Esophagus (tissue), 2 donors: Measurements from ENCODE around the gene RRP7A. TPM values are rescaled to one million over a fixed set of nuclear protein-coding genes. Genes with fewer than 3 reads are reported as not detected.
A peak's percentile ranks its signal among the peaks of the same experiment; 100 is the strongest.
"Not testable (repeated sequence)": the region's sequence is repeated elsewhere in the genome, so short reads cannot be mapped to it uniquely, and the experiment has no call there.

Experiments used
- H3K27ac ChIP-seq, 2 donors: one replicate each; pipeline ENCODE4 v1.5.1; 2013; ENCODE audit warnings: low read depth in 2 of 2, mild to moderate bottlenecking in 2 of 2, inconsistent platforms in 1 of 2, low read length in 1 of 2, moderate library complexity in 1 of 2
- H3K27me3 ChIP-seq, 2 donors: one replicate each; pipeline ENCODE4 v1.6.1; 2013; ENCODE audit warnings: low read length in 2 of 2, control low read depth in 1 of 2, mild to moderate bottlenecking in 1 of 2; ENCODE audit not compliant: insufficient read depth in 2 of 2, control insufficient read depth in 1 of 2
- H3K36me3 ChIP-seq, 2 donors: one replicate each; pipeline ENCODE4 v1.6.1; 2013; ENCODE audit warnings: low read length in 1 of 2; ENCODE audit not compliant: control insufficient read depth in 2 of 2, insufficient read depth in 2 of 2
- H3K4me1 ChIP-seq, 2 donors: one replicate each; pipeline ENCODE4 v1.6.1; 2013; ENCODE audit warnings: low read length in 1 of 2; ENCODE audit not compliant: control insufficient read depth in 2 of 2, insufficient read depth in 2 of 2
- H3K4me3 ChIP-seq, 2 donors: one replicate each; pipeline ENCODE4 v1.5.1; 2013; ENCODE audit warnings: low read length in 2 of 2, mild to moderate bottlenecking in 2 of 2, low read depth in 1 of 2, moderate library complexity in 1 of 2
- H3K9me3 ChIP-seq, 2 donors: one replicate each; pipeline ENCODE4 v1.6.1; 2013; ENCODE audit warnings: mild to moderate bottlenecking in 2 of 2, low read depth in 1 of 2, low read length in 1 of 2, moderate library complexity in 1 of 2; ENCODE audit not compliant: control insufficient read depth in 2 of 2, insufficient read depth in 1 of 2
- WGBS, 2 donors: extraction: QIAGEN DNeasy Blood & Tissue Kit; methylation state at CpG; one replicate each; pipeline ENCODE4 v1.1.7; 2013; 5-methylcytosine and 5-hydroxymethylcytosine counted together
- polyA plus RNA-seq, 2 donors: library from polyadenylated mRNA; stranded (reverse); fragments of 200-250 nt; gene quantifications; one replicate each; pipeline ENCODE4 v1.2.3, GENCODE V29; 2013
- donor health status: healthy with polysubstance abuse.
- donor health status: Bipolar disorder and iron deficiency.

RRP7A gene
- polyA plus RNA-seq, 2 donors, result 8.8 to 19.0 TPM

DNA sequence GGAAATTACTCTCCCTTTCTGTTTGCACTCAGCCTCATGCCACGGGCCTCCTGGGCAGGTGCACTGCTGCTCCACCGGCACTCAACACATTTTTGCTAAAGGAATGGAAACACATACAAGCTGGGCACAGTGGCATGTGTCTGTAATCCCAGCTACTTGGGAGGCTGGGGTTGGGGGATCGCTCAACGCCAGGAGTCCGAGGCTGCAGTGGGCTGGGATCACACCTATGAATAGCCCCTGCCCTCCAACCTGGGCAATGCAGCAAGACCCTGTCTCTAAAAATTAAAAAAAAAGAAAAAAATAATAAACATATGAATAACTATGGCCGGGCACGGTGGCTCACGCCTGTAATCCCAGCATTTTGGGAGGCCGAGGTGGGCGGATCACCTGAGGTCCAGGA is 30.6 kb downstream of the RRP7A start:
- Histone ChIP-seq H3K4me1 (no peaks in the 10 kb centered on the region), H3K27me3 (no peaks in the 10 kb centered on the region)
- WGBS, 2 donors, result 89 to 91% methylated on average over 10 of the region's 10 CpGs

DNA sequence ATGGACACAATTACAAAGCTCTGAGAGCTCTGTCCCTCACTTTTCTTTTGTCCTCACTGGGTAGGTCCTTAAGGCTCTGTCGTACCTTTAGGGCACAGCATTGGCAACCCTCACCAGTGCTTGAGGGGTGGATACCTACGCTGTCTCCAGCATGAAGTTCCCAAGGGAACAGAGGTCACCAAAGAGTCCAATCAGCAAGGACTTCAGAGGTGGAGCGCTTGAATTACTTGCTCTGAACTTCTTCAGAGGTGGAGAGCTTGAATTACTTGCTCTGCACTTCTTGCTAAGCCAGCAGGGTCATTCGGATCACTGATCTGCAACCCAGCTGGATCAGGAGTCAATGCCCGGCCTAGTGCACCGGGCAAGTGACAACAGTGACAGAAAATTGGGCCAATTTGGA is 35.1 kb downstream of the RRP7A start:
- Histone ChIP-seq H3K4me3 (no peak overlapping the region), H3K27me3 (no peaks in the 10 kb centered on the region), H3K27ac (peak overlapping the region in 1 of 2 donors; percentile 60), H3K9me3 (no peaks in the 10 kb centered on the region), H3K36me3 (no peaks in the 10 kb centered on the region), H3K4me1 (no peaks in the 10 kb centered on the region)
- 70 to 73% methylated on average over 6 of the region's 6 CpGs for WGBS, 2 donors

More for the DNA sequence above, 30.6 kb downstream of the RRP7A start:
- Histone ChIP-seq H3K4me3 (no peak overlapping the region), H3K36me3 (no peaks in the 10 kb centered on the region), H3K27ac (no peak overlapping the region), H3K9me3 (peaks cover 0 to 2% of the 10 kb centered on the region in 2 donors)

DNA sequence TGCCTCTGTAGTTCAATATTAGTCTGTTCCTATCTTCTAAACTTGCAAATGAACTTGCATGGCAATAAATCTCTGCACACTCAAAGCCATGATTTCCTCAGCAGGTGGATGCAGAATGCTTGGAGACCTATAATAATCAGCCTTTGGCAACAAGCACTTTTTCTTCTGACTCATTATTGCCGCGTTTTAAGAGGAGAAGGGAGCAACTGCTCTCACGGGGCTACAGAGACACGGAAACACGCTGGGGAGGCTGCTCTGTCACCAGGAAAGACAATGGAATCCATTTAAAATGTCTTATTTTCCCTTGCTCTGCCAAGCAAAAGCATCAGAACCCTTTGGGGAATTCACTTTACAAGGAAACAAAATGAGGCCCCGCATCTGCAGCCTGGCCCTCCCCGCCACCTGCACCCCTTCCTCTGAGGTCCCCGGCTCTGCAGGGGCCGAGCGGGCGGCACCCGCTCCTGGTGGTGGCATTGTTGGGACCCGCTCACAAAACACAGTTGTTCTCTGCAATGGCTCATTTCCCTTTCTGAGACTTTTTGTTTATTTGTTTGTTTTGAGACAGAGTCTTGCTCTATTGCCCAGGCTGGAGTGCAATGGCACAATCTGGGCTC is 35.9 kb downstream of the RRP7A start:
- not testable (repeated sequence) for H3K27ac ChIP-seq, H3K27me3 ChIP-seq, H3K4me3 ChIP-seq, H3K4me1 ChIP-seq, H3K9me3 ChIP-seq, H3K36me3 ChIP-seq
- whole genome bisulfite sequencing, 2 donors, result 72% methylated on average over 3 of the region's 13 CpGs; no CpG with 5 or more reads in 1 of the 2 donors

DNA sequence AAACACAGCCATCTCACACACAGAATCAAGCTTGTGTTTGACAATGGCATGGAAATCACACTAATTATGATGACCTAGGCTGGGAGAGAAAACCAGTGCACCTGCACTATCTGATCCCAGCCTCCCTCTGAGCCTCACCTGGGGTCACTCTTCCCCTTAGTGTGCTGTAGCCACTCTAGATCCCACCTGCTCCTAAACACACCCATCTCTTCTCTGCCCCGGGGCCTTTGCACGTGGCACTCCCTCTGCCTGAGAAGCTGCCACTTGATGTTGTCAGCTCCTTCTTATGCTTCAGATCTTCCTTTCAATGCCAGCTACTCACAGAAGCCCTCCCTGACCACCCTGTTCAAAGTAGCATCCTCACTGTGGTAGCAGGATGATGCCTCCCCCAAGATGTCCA is 44.5 kb downstream of the RRP7A start:
- no peak overlapping the region for H3K27ac ChIP-seq
- WGBS, 2 donors, result 87 to 92% methylated on average over 2 of the region's 2 CpGs
- no peaks in the 10 kb centered on the region for H3K9me3 ChIP-seq
- H3K27me3 ChIP-seq, result no peaks in the 10 kb centered on the region
- no peaks in the 10 kb centered on the region for H3K36me3 ChIP-seq
- H3K4me1 ChIP-seq, result no peaks in the 10 kb centered on the region
- H3K4me3 ChIP-seq, result no peak overlapping the region

DNA sequence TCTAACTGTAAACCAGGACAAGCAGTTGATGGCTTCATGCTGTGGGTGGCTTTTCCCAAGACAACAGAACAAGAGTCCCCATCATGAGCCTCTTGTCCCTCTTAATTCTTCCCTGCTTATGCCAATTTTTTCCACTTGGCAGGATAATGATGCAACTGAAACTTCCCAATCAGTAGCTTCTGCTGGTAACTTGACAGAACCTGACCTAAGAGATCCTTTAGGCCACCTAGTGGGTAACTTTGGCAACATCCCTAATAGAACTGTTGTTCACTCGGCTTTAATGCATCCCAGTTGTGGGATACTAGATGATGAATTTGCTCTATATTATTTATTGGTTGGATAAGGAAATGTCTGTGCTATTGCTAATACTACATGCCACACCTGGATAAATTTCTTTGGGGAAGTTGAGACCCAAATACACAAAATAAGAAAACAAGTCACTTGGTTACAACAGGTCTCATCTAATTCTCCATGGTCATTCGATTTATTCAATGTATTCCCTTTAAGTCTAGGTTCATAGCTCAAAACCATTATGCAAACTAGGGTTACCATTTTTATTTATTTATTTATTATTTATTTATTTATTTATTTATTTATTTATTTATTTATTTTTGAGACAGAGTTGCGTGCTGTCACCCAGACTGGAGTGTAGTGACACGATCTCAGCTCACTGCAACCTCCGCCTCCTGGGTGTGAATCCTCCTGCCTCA is 46.0 kb downstream of the RRP7A start:
- 74 to 77% methylated on average over 5 of the region's 5 CpGs for WGBS, 2 donors
- Histone ChIP-seq H3K4me3 (no peak overlapping the region), H3K27me3 (no peaks in the 10 kb centered on the region), H3K36me3 (no peaks in the 10 kb centered on the region), H3K27ac (no peak overlapping the region), H3K9me3 (no peaks in the 10 kb centered on the region), H3K4me1 (no peaks in the 10 kb centered on the region)

DNA sequence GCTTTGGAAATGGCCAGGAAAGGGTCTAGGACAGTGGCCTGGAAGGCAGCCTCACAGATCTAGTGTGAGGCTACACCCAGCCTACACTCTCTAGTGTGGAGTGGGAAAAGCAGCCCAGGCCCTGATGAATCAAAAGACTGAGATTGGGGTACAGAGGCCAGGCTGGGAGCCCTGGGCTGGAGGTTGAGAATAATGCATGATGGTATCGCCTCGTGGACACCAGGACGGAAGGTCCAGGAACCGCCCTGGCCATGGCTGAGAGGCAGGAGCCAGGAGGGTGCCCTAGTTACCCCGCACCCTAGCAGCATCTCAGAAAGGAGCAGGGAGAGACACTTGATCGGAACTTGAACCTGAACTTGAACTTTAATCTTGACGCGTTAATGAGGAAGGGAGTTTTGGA is 46.9 kb downstream of the RRP7A start:
- Histone ChIP-seq H3K4me3 (no peak overlapping the region), H3K27me3 (no peaks in the 10 kb centered on the region), H3K27ac (no peak overlapping the region), H3K4me1 (no peaks in the 10 kb centered on the region), H3K9me3 (no peaks in the 10 kb centered on the region), H3K36me3 (no peaks in the 10 kb centered on the region)
- 82 to 89% methylated on average over 8 of the region's 8 CpGs for WGBS, 2 donors

DNA sequence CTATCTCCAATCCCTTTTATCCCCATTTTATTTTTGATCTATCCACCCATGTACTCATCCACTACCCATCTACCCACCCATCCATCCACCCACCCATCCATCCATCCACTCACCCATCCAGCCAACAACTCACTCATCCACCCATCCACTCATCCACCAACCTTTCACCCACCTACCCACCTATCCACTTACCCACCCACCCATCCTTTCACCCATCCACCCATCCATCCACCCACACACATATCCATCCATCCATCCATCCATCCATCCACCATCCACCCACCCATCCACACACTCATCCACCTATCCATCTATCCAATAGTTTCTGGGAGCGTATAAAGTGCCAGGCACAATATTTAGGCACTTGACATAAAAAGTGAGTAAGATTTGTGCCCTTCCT is 48.2 kb downstream of the RRP7A start:
- 92 to 97% methylated on average over 1 of the region's 1 CpG for WGBS, 2 donors
- H3K4me1 ChIP-seq, result no peaks in the 10 kb centered on the region
- no peaks in the 10 kb centered on the region for H3K36me3 ChIP-seq
- no peak overlapping the region for H3K27ac ChIP-seq
- no peaks in the 10 kb centered on the region for H3K9me3 ChIP-seq
- H3K27me3 ChIP-seq, result no peaks in the 10 kb centered on the region
- H3K4me3 ChIP-seq, result no peak overlapping the region

DNA sequence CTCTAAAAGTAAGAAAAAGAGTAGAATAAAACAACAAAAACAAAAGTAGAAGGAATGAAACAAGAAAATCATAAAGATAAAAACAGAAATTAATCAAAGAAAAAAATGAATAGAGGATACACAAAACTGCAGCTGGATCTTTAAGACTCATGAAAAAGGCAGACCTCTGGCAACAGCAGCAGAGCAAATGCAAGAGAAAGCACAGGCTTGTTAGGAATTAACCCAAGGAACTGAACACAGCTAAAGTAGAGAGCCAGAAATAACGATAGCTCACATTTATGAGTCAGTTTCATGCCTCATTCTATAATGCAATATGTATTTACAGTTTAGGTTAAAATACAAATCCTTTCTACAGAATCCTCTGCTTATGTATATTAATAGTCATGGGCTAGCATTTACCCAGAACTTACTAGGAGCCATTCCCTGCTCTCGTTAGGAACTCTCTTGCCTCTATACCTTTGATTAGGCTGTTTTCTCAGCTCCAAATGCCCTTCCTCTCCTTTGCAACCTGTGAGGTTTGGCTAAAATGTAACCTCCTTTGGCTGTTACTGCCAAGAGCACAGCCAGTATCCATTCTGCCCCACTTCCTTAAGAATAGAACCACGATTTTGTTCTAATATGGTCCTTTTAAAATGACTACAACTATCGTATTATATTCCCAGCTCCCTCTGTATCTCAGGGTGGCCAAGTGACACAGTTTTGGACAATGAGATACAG is 49.1 kb downstream of the RRP7A start:
- Histone ChIP-seq H3K4me1 (no peaks in the 10 kb centered on the region), H3K4me3 (no peak overlapping the region), H3K27me3 (no peaks in the 10 kb centered on the region), H3K36me3 (no peaks in the 10 kb centered on the region), H3K27ac (no peak overlapping the region), H3K9me3 (no peaks in the 10 kb centered on the region)
- WGBS, 2 donors, result 52 to 54% methylated on average over 4 of the region's 4 CpGs

DNA sequence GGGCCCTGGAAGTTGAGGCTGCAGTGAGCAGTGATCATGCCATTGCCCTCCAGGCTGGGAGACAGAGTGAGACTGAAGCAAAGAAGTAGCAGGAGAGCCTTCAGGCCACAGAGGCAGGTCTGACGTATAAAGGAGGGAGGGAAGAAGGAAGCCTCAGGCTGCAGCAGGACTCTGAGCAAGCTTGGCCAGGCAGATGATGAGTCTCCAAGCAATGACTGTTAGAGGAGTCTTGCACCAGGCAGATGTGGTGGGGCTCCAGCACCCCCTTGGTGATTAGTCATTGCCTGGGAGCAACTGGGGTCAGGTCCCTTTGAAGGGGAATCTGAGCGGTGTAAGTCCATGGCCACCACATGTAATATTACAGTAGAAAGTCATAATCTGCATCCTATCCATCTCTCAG is 50.8 kb downstream of the RRP7A start:
- no peaks in the 10 kb centered on the region for H3K9me3 ChIP-seq
- WGBS, 2 donors, result 79 to 84% methylated on average over 2 of the region's 2 CpGs
- H3K36me3 ChIP-seq, result no peaks in the 10 kb centered on the region
- H3K27ac ChIP-seq, result no peak overlapping the region
- no peaks in the 10 kb centered on the region for H3K4me1 ChIP-seq
- H3K4me3 ChIP-seq, result no peak overlapping the region
- no peaks in the 10 kb centered on the region for H3K27me3 ChIP-seq
